GM12878 (cell line): ENCODE results near the gene C14orf93.

Experiments
- CTCF ChIP-seq, 3 experiments: IDR thresholded peaks in 2 of 3; conservative IDR thresholded peaks in 1 of 3; 2 replicates each; pipeline ENCODE4 v1.5.1; 2011; ENCODE audit warnings: low read depth in 3 of 3, low read length in 3 of 3, mild to moderate bottlenecking in 3 of 3, control low read depth in 2 of 3, moderate library complexity in 2 of 3, inconsistent platforms in 1 of 3, mixed read lengths in 1 of 3; ENCODE audit not compliant: control insufficient read depth in 2 of 3, insufficient read depth in 1 of 3; ENCODE audit errors: extremely low read depth in 1 of 3
- HCFC1 ChIP-seq: fragments of 150-350 bp; IDR thresholded peaks from 2 replicates; pipeline ENCODE4 v1.6.1; 2014; ENCODE audit warnings: low read length
- MEF2B ChIP-seq: fragments of 450-650 bp; IDR thresholded peaks from 2 replicates; pipeline ENCODE4 v1.6.1; 2018; ENCODE audit warnings: mild to moderate bottlenecking, moderate library complexity; ENCODE audit not compliant: partially characterized antibody, poor library complexity, severe bottlenecking
- POLR2AphosphoS2 ChIP-seq: IDR thresholded peaks from 2 replicates; pipeline ENCODE4 v1.6.1; 2011; ENCODE audit warnings: low read depth, mild to moderate bottlenecking, low read length, improper control_type of control experiment, moderate library complexity
- RAD21 ChIP-seq: IDR thresholded peaks from 2 replicates; pipeline ENCODE4 v1.6.1; 2011; ENCODE audit warnings: mild to moderate bottlenecking, low read depth, low read length, moderate library complexity; ENCODE audit not compliant: insufficient read depth
- REST ChIP-seq: IDR thresholded peaks from 2 replicates; pipeline ENCODE4 v1.6.1; 2012; ENCODE audit warnings: mild to moderate bottlenecking, low read depth, low read length
- SP1 ChIP-seq: IDR thresholded peaks from one replicate; pipeline ENCODE4 v1.6.1; 2011; ENCODE audit warnings: low read depth, low read length
- SPI1 ChIP-seq: IDR thresholded peaks from 2 replicates; pipeline ENCODE4 v1.6.1; 2011; ENCODE audit warnings: low read depth, mild to moderate bottlenecking, low read length, moderate library complexity, borderline replicate concordance; ENCODE audit not compliant: insufficient read depth
- TARDBP ChIP-seq: IDR thresholded peaks from 2 replicates; pipeline ENCODE4 v1.6.1; 2016; ENCODE audit warnings: borderline replicate concordance
- ZBTB33 ChIP-seq: fragments of 450-650 bp; IDR thresholded peaks from 2 replicates; pipeline ENCODE4 v1.6.1; 2017; ENCODE audit warnings: mild to moderate bottlenecking

GRCh38 chr14:23040100-23040499, 30.2 kb upstream of the C14orf93 start:
- no peak for TF ChIP-seq SP1
- TF ChIP-seq CTCF (IDR thresholded peaks at IDR 0.05 in 2 of 3, conservative IDR thresholded peaks at IDR 0.05 in 1 of 3; ENCODE audit: control insufficient read depth in 2 of 3, extremely low read depth in 1 of 3, insufficient read depth in 1 of 3, low read depth in 3 of 3, low read length in 3 of 3) = no peak
- no peak for TF ChIP-seq ZBTB33
- TF ChIP-seq REST = no peak
- TF ChIP-seq TARDBP = no peak
- TF ChIP-seq HCFC1 = no peak
- TF ChIP-seq MEF2B = no peak
- no peak for TF ChIP-seq POLR2AphosphoS2
- no peak for TF ChIP-seq SPI1
- no peak for TF ChIP-seq RAD21
